GM12801 (cell line): ENCODE data around the gene HAO1.

Source experiments
- CTCF ChIP-seq: IDR thresholded peaks from one replicate; pipeline ENCODE4 v1.5.1; 2011; ENCODE audit warnings: control low read depth; ENCODE audit not compliant: insufficient read length; ENCODE audit errors: extremely low read depth

Gene HAO1

DNA sequence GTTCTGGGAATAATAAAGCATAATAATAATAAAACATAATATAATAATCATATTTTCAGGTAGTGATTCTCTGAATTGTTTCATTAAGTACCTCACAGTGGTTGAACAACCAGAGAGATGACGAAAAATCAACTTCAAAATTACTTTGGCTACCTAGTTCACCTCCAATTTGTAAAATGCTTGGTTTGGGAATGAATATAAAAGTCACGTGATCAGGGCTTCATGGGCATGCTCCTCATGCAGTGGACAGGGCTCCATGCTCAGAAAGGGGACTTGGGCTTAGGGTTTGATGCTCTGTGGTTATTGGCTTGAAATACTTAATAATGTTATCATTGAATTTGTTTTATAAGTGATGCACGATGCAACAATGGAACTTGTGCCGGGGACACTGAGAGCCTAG, 58.2 kb downstream of the HAO1 start:
- no peak for TF ChIP-seq CTCF

- TF ChIP-seq CTCF = no peak
Measured at GRCh38 chr20:7881551-7881950, 58.7 kb downstream of the HAO1 start.

GRCh38 chr20:7879883-7880282, 60.4 kb downstream of the HAO1 start:
- no peak for TF ChIP-seq CTCF

DNA sequence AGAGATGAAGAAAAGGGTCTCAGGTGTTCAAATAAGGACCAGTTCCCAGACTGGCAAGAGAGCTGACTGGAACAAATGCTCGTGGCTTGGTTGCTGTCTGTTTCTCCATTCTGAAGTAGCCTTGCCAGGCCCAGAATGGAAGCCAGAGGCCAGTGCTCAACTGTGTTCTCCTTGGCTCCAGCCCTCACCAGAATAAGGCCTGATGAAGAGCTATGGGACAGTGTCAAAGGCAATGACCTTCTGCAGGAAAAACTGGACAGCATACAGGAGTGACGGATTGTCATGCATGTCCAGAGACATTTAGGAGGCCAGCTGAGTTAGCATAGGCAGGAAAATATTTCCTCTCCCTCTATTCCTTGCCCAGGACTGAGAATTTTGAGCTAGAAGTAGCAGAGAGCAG, 72.2 kb downstream of the HAO1 start:
- no peak for TF ChIP-seq CTCF

- no peak for TF ChIP-seq CTCF
Measured at GRCh38 chr20:7866285-7866684, 74.0 kb downstream of the HAO1 start.

DNA sequence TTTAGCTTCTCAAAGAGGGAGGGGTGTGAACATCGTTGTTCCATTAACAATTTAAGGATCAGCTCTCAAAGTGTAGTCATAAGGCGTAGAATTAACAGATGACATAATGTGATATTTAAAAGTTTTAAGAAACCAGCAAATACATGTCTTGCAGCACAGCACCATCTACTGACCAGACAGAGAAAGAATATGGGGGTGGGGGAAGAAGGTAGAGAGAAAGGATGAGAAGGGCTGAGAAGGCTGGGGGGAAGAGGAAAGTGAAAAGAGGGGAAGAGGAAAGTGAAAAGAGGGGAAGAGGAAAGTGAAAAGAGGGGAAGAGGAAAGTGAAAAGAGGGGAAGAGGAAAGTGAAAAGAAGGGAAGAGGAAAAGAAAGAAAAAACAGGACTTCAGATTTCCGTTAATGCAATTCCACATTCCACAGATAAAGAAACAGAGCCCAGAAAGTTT, 80.9 kb downstream of the HAO1 start:
- no peak for TF ChIP-seq CTCF

GRCh38 chr20:7858734-7859250, 81.5 kb downstream of the HAO1 start:
- TF ChIP-seq CTCF = no peak

GRCh38 chr20:7856756-7857155, 83.5 kb downstream of the HAO1 start:
- no peak for TF ChIP-seq CTCF
